GM12875 (cell line): ENCODE measurements around the gene IFNA4.
A peak's percentile ranks its signal among the peaks of the same experiment; 100 is the strongest.
"Not testable (repeated sequence)": the region's sequence is repeated elsewhere in the genome, so short reads cannot be mapped to it uniquely, and the experiment has no call there.

Source experiments
- H3K4me3 ChIP-seq: one replicate; pipeline ENCODE4 v1.5.1; 2011; ENCODE audit warnings: low read depth, low read length, control low read depth
- TF ChIP-seq, protein P1 (sequence below): IDR thresholded peaks from 2 replicates; pipeline ENCODE4 v1.5.1; 2011; ENCODE audit warnings: low read depth, mild to moderate bottlenecking, control low read depth, inconsistent platforms, low read length, moderate library complexity, borderline replicate concordance; ENCODE audit not compliant: insufficient read depth

IFNA4 gene

DNA sequence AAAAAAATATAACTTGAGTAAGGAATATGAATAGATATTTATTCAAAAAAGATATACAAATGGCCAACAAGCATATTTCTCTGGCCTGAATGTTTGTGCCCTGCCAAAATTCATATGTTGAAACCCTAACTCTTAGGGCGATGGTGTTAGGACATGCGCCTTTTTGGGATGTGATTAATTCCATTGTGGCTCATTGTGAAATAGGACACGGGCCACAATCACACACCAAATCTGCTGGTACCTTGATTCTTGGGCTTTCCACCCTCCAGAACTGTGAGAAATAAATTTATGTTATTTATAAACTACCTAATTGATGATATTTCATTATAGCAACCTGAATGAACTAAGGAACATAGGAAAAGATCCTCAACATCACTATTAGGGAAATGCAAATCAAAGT is 15.2 kb downstream of the IFNA4 start:
- no peak overlapping the region for H3K4me3 ChIP-seq
- TF ChIP-seq, protein P1, sequence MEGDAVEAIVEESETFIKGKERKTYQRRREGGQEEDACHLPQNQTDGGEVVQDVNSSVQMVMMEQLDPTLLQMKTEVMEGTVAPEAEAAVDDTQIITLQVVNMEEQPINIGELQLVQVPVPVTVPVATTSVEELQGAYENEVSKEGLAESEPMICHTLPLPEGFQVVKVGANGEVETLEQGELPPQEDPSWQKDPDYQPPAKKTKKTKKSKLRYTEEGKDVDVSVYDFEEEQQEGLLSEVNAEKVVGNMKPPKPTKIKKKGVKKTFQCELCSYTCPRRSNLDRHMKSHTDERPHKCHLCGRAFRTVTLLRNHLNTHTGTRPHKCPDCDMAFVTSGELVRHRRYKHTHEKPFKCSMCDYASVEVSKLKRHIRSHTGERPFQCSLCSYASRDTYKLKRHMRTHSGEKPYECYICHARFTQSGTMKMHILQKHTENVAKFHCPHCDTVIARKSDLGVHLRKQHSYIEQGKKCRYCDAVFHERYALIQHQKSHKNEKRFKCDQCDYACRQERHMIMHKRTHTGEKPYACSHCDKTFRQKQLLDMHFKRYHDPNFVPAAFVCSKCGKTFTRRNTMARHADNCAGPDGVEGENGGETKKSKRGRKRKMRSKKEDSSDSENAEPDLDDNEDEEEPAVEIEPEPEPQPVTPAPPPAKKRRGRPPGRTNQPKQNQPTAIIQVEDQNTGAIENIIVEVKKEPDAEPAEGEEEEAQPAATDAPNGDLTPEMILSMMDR: no peak

DNA sequence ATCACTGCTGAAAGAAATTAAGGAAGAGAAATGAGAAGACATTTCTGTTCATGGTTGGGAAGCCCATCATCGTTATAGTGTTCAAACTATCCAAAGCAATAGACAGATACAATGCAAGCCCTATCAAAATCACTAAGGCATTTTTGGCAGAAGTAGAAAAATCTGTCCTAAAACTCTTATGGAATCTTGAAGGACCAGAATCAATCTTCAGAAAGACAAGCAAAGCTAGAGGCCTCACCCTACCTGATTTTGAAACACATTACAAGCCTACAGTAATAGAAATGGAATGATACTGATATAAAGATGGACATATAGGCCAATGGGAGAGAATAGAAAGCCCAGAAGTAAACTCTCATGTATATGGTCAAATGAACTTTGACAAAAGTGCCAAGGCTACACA is 16.0 kb downstream of the IFNA4 start:
- TF ChIP-seq, protein P1: no peak
- H3K4me3 ChIP-seq: no peak overlapping the region

DNA sequence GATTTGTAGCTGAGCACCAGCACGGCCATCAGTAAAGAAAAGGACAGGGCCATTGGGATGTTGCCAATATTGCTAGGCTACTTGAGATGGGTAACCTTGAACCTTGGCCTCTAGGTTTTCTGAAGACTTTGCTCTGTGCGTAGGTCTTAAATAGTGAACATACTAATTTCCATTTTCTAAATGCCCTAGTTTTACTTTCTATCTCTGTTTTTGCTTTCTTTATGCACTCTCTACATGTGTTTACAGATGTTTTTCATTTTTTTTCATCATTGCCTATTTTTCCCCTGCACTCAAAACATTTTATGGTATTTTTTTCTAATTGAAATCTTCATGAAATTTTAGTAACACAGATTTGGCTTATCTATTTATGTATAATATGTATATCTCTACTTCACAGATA is 20.8 kb downstream of the IFNA4 start, which contains the start of gene IFNA21:
TSS of gene IFNA21 (minus strand) at position 101 of the 400 bp plus-strand sequence. CDS start at position 53, 48 bp downstream.
- not testable (repeated sequence) for H3K4me3 ChIP-seq

DNA sequence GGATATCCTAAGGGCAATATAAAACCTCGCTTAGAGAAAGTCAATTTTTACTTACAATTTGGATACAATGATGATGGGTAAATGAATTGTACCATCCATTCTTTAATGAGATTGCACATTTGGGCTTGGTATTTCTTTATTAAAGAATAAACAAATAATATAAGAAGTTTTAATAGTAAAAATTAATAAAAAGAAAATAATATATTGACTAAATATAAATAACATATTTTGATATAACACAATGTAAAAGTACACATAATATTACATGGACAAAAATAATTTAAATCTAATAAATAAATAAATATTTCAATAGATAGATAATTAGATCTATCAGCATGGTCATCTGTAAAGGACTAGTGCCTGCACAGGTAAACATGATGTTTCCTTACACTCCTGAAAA is 21.9 kb downstream of the IFNA4 start:
- TF ChIP-seq, protein P1: no peak
- H3K4me3 ChIP-seq: no peak overlapping the region

DNA sequence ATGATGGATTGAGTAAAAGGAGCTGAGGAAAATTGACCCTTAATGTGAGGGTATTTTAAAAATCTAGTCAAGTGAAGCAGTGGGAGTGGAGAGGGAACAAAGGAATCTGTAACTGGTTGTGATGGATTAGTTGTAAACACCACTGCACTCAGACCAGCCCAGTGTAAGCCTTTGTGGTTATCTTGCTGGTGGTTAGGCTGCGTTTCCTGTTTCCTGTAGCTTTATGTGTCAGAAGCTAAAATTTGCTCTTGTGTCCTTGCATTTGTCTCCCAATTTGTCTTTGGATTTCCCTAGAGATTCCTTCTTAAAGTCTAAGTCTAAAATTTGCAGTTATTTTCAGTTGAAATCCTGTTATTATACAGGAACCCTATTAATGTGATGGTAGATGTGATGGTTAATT is 27.2 kb downstream of the IFNA4 start:
- TF ChIP-seq, protein P1: no peak

DNA sequence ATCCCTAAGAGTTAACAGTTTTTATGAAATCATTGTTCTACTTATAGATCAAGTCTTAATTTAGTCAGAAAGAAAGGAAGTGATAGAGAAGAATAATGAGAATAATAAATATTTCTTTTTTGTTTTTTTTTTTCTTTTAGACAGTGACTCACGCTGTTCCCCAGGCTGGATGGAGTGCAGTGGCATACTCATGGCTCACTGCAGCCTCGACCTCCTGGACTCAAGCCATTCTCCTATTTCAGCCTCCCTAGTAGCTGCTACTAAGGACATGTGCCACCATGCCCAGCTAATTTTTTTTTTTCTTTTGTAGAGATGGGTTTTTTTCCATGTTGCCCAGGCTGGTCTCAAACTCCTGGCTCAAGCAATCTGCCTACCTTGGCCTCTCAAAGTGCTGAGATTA is 31.9 kb downstream of the IFNA4 start:
- TF ChIP-seq, protein P1: no peak
- no peak overlapping the region for H3K4me3 ChIP-seq

More for the DNA sequence above, 27.2 kb downstream of the IFNA4 start:
- H3K4me3 ChIP-seq: no peak overlapping the region

DNA sequence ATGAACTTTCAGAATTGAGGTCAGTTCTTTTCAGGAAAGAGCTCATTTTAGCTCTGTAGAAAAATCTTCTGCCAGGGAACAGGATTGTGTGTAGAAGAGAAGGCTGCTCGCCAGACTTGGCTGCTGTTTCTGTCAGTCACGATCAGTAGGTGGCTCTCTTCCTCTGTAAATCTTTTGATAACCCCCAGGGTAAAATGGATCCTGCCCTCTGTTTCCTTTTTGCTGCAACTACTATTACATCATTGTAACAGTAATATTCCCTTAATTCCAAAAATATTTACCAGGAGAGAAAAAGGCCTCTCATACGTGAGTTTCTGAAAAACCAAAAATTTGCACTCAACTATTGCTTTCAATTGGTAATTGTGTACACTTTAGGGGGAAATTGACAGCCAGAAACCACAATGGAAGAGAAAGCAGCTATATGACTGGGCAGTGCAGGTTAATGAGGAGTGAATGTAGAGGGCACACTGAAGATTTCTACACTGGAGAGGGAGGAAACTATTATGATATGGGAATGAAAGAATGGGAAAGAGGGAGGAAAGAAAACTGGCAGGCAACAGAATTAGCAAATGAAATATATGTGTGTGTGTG is 33.3 kb downstream of the IFNA4 start:
- TF ChIP-seq, protein P1: 0 out of 2 replicates have a peak, but pooled peaks have one; percentile 21
- no peak overlapping the region for H3K4me3 ChIP-seq
